ENCODE data around the gene PAGR1. TPM values are rescaled to one million over a fixed set of nuclear protein-coding genes. Genes with fewer than 3 reads are reported as not detected.

The PAGR1 gene
- total RNA-seq, 2 donors from 2014 or later = 64.3 to 64.4 TPM

DNA sequence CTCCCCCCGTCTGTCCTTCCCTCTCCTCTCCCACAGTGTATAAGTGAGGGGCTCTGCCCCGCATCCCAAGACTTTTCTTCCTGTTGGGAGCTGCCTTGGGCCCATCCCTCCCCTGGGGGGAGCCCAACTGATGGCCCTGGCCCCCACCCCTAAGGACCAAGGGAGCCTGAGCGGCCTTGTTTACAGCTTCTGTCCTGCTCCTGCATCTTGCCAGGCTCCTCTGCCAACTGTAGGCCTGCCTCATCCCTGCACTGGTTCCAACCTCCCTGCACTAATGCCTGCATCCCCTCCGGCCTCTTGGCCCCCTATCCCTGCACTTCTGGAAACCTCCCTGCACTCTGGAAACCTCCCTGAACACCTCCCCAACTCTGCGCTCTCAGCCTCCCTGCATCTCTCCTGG, 1.4 kb upstream of the PAGR1 start:
- Histone ChIP-seq H3K4me1 (replicated peaks) (peaks cover 17% of the 10 kb centered on the region), H3K4me3 (no peak overlapping the region), H3K36me3 (peaks cover 0 to 2% of the 10 kb centered on the region in 2 donors), H3K27ac (peak overlapping the region in 1 of 2 donors; percentile 96), H3K27me3 (replicated peaks; ENCODE audit: insufficient read depth) (no peaks in the 10 kb centered on the region), H3K9me3 (no peaks in the 10 kb centered on the region)
- TF ChIP-seq POLR2A (IDR thresholded peaks at IDR 0.05) = no peak
- TF ChIP-seq, protein P1, sequence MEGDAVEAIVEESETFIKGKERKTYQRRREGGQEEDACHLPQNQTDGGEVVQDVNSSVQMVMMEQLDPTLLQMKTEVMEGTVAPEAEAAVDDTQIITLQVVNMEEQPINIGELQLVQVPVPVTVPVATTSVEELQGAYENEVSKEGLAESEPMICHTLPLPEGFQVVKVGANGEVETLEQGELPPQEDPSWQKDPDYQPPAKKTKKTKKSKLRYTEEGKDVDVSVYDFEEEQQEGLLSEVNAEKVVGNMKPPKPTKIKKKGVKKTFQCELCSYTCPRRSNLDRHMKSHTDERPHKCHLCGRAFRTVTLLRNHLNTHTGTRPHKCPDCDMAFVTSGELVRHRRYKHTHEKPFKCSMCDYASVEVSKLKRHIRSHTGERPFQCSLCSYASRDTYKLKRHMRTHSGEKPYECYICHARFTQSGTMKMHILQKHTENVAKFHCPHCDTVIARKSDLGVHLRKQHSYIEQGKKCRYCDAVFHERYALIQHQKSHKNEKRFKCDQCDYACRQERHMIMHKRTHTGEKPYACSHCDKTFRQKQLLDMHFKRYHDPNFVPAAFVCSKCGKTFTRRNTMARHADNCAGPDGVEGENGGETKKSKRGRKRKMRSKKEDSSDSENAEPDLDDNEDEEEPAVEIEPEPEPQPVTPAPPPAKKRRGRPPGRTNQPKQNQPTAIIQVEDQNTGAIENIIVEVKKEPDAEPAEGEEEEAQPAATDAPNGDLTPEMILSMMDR (IDR thresholded peaks at IDR 0.05) = no peak
- no peak for TF ChIP-seq POLR2AphosphoS5 (IDR thresholded peaks at IDR 0.05)
- DNase-seq (ENCODE audit: low spot score) = no peak
- intact Hi-C loops (cut with DNase I) = loop anchor here (5.0 kb wide), 1 partner anchor 183 kb away; the partner anchor contains the start of genes HIRIP3 and INO80E
- 65% methylated on average over 5 of the region's 5 CpGs for WGBS

GRCh38 chr16:29815032-29815721, 775 bp upstream of the PAGR1 start:
- Histone ChIP-seq H3K36me3 (no peaks in the 10 kb centered on the region), H3K27ac (peak overlapping the region; percentile 96 to 98), H3K27me3 (replicated peaks; ENCODE audit: insufficient read depth) (no peaks in the 10 kb centered on the region), H3K9me3 (no peaks in the 10 kb centered on the region), H3K4me1 (replicated peaks) (peaks cover 12% of the 10 kb centered on the region), H3K4me3 (peak overlapping the region; percentile 63 to 77)
- intact Hi-C loops (cut with DNase I) = loop anchor here (5.0 kb wide), 1 partner anchor 47 kb away; the partner anchor contains the start of gene CDIPT
- no peak for TF ChIP-seq POLR2A (IDR thresholded peaks at IDR 0.05)
- TF ChIP-seq POLR2AphosphoS5 (IDR thresholded peaks at IDR 0.05) = no peak
- TF ChIP-seq, protein P1 (IDR thresholded peaks at IDR 0.05) = no peak
- no peak for DNase-seq (ENCODE audit: low spot score)
- 6% methylated on average over 38 of the region's 39 CpGs for WGBS

GRCh38 chr16:29816694-29817441, 916 bp downstream of the PAGR1 start:
- Histone ChIP-seq H3K36me3 (no peaks in the 10 kb centered on the region), H3K4me3 (peak overlapping the region; percentile 63 to 77), H3K9me3 (no peaks in the 10 kb centered on the region), H3K27me3 (replicated peaks; ENCODE audit: insufficient read depth) (no peaks in the 10 kb centered on the region), H3K4me1 (replicated peaks) (peaks cover 5% of the 10 kb centered on the region), H3K27ac (peak overlapping the region; percentile 96 to 98)
- TF ChIP-seq POLR2A (IDR thresholded peaks at IDR 0.05) (peak; percentile 32), POLR2AphosphoS5 (IDR thresholded peaks at IDR 0.05) (peak; percentile 9)
- TF ChIP-seq, protein P1 (IDR thresholded peaks at IDR 0.05) = no peak
- intact Hi-C loops (cut with DNase I) = loop anchor here (5.0 kb wide), 1 partner anchor 45 kb away; the partner anchor contains the start of gene CDIPT
- 2% methylated on average over 37 of the region's 37 CpGs for WGBS
- DNase-seq (ENCODE audit: low spot score) = peak; percentile 55

DNA sequence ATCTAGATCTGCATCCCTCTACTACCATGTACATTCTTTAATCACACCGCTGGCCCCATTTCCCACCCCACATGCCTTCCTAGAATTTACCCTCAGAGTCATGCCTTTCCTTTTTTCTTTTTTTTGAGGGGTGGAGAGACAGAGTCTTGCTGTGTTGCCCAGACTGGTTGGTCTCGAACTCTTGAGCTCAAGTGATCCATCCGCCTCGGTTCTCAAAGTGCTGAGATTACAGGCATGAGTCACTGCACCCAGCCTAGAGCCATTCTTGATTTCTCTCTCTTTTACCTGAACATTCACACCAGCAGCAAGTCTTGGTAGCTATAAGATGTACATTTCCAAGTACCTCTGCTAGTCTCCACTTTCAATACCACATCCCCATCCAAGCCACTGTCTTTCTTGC, 2.1 kb downstream of the PAGR1 start:
- no peak for TF ChIP-seq POLR2A (IDR thresholded peaks at IDR 0.05)
- TF ChIP-seq POLR2AphosphoS5 (IDR thresholded peaks at IDR 0.05) = no peak
- DNase-seq (ENCODE audit: low spot score) = no peak
- no peaks in the 10 kb centered on the region for H3K27me3 ChIP-seq (replicated peaks; ENCODE audit: insufficient read depth)
- H3K4me3 ChIP-seq = no peak overlapping the region
- H3K4me1 ChIP-seq (replicated peaks) = peaks cover 13% of the 10 kb centered on the region
- H3K36me3 ChIP-seq = no peaks in the 10 kb centered on the region
- intact Hi-C loops (cut with DNase I) = loop anchor here (5.0 kb wide), 1 partner anchor 44 kb away; the partner anchor contains the start of gene CDIPT
- WGBS = 93% methylated on average over 4 of the region's 4 CpGs
- H3K27ac ChIP-seq = no peak overlapping the region
- no peaks in the 10 kb centered on the region for H3K9me3 ChIP-seq

DNA sequence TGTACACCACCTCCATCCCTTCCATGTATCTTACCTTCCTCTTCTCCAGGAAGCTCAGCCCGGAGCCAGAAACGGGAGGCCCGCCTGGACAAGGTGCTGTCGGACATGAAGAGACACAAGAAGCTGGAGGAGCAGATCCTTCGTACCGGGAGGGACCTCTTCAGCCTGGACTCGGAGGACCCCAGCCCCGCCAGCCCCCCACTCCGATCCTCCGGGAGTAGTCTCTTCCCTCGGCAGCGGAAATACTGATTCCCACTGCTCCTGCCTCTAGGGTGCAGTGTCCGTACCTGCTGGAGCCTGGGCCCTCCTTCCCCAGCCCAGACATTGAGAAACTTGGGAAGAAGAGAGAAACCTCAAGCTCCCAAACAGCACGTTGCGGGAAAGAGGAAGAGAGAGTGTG, 3.6 kb downstream of the PAGR1 start:
- peak overlapping the region in 1 of 2 donors; percentile 76 for H3K27ac ChIP-seq
- no peaks in the 10 kb centered on the region for H3K27me3 ChIP-seq (replicated peaks; ENCODE audit: insufficient read depth)
- TF ChIP-seq POLR2AphosphoS5 (IDR thresholded peaks at IDR 0.05) (no peak), POLR2A (IDR thresholded peaks at IDR 0.05) (no peak)
- TF ChIP-seq, protein P1 (IDR thresholded peaks at IDR 0.05) = no peak
- H3K36me3 ChIP-seq = no peaks in the 10 kb centered on the region
- no peak overlapping the region for H3K4me3 ChIP-seq
- H3K4me1 ChIP-seq (replicated peaks) = peaks cover 16% of the 10 kb centered on the region
- DNase-seq (ENCODE audit: low spot score) = no peak
- no peaks in the 10 kb centered on the region for H3K9me3 ChIP-seq
- intact Hi-C loops (cut with DNase I) = loop anchor here (5.0 kb wide), 1 partner anchor 43 kb away; the partner anchor contains the start of gene CDIPT
- WGBS = 77% methylated on average over 15 of the region's 15 CpGs
